ENCODE data around the gene HNRNPM.
"Not testable (repeated sequence)": the region's sequence is repeated elsewhere in the genome, so short reads cannot be mapped to it uniquely, and the experiment has no call there.

HNRNPM gene

DNA sequence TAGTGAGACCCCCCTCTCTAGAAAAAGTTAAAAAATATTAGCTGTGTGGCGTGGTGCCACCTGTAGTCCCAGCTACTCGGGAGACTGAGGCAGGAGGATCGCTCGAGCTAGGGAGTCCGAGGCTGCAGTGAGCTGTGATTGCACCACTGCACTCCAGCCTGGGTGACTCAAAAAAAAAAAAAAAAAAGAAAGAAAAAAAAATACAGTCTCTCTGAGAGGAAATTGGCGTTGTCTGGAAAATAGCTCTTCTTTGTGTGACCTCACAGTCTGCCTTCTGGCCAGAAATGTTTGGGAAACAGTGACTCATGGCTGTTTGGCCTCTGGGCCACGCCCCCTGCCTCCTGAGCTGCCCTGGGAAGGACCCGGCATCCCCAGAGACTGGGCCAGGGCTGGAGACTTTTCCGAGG, 21.0 kb upstream of the HNRNPM start:
- in situ Hi-C loops (cut with HindIII; ENCODE audit: low sequenced_read_pairs): no loop called here

DNA sequence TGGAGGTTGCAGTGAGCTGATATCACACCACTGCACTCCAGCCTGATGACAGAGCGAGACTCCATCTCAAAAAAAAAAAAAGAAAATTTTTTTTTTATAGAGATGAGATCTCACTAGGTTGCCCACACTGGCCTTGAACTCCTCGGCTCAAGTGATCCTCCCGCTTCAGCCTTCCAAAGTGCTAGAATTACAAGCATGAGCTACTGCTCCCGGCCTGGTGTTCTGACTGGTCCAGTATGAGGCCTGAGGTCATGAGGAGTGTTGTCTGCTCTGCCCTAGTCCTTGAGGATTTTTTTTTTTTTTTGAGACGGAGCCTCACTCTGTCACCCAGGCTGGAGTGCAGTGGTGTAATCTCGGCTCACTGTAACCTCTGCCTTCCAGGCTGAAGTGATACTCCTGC, 19.4 kb upstream of the HNRNPM start:
- in situ Hi-C loops (cut with HindIII; ENCODE audit: low sequenced_read_pairs): not testable (repeated sequence)

DNA sequence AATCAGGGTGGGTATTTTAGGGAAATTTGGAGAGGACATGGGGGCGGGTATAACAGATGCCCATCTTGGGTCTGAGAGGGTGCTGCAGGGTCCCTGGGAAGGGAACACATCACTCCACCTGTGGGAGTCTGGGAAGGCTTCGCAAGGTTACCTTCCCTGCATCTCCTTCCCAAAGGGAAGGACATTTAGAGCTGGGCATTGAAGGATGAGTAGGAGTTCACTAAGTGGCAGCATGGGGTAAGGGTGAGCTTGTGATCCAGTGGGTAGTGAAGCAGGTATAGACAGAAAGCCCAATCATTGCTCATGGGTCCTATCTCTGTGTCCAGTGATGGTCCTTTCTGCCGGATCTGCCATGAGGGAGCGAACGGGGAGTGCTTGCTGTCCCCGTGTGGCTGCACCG, 18.5 kb upstream of the HNRNPM start:
- in situ Hi-C loops (cut with HindIII; ENCODE audit: low sequenced_read_pairs): no loop called here

DNA sequence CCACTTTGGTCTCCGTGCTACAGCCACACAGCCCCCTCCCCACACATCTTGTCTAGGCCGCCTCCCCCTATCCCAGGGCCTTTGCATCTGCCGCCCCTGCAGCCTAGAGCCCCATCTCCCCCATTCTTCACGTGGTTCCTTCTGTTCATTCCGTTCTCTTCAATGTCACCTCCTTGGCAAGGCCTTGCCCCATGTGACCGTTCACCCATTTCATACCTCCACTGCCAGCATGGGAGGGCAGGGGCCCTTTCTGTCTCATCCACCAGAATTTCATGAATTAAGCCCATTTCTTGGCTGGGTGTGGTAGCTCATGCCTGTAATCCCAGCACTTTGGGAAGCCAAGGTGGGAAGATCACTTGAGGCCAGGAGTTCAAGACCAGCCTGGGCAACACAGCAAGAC, 15.7 kb upstream of the HNRNPM start:
- in situ Hi-C loops (cut with HindIII; ENCODE audit: low sequenced_read_pairs): no loop called here

DNA sequence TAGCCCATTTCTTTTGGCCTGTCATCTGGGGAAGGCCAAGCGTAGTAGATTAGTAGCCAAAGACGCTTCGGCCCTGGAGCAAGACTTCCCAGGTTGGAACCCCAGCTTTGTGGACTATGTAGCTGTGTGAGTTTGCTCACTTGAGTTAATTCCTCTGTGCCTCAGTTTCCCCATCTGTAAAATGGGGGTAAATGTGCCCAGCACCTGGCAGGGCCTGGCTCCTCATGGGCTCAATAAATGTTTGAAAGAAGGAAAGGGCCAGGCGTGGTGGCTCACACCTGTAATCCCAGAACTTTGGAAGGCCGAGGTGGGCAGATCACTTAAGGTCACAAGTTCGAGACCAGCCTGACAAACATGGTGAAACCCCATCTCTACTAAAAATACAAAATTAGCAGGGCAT, 14.9 kb upstream of the HNRNPM start:
- in situ Hi-C loops (cut with HindIII; ENCODE audit: low sequenced_read_pairs): no loop called here

DNA sequence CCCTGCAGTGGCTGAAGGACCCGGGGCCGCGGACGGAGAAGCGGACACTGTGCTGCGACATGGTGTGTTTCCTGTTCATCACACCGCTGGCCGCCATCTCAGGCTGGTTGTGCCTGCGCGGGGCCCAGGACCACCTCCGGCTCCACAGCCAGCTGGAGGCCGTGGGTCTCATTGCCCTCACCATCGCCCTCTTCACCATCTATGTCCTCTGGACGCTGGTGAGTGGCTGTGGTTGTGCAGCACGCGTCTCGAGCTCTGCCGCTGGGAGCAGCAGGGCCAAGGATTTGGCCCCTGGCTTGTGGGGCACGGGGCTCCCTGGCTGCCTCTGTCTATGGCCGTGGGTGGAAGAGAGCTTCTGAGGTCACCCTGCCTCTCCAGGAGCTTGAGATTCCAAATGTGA, 14.1 kb upstream of the HNRNPM start:
- in situ Hi-C loops (cut with HindIII; ENCODE audit: low sequenced_read_pairs): no loop called here

DNA sequence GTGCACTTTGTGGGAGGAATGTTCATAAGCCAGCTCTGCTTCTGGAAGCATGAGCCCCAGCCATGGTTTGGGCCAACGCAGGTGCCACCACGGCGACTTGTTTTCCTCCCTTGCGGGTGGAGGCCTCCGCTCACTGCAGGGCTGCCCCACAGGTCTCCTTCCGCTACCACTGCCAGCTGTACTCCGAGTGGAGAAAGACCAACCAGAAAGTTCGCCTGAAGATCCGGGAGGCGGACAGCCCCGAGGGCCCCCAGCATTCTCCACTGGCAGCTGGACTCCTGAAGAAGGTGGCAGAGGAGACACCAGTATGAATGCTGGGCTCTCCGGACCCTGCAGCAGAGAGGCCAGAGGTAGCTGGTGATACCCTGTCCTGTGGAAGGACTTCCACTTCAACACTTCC, 6.5 kb upstream of the HNRNPM start:
- in situ Hi-C loops (cut with HindIII; ENCODE audit: low sequenced_read_pairs): no loop called here

DNA sequence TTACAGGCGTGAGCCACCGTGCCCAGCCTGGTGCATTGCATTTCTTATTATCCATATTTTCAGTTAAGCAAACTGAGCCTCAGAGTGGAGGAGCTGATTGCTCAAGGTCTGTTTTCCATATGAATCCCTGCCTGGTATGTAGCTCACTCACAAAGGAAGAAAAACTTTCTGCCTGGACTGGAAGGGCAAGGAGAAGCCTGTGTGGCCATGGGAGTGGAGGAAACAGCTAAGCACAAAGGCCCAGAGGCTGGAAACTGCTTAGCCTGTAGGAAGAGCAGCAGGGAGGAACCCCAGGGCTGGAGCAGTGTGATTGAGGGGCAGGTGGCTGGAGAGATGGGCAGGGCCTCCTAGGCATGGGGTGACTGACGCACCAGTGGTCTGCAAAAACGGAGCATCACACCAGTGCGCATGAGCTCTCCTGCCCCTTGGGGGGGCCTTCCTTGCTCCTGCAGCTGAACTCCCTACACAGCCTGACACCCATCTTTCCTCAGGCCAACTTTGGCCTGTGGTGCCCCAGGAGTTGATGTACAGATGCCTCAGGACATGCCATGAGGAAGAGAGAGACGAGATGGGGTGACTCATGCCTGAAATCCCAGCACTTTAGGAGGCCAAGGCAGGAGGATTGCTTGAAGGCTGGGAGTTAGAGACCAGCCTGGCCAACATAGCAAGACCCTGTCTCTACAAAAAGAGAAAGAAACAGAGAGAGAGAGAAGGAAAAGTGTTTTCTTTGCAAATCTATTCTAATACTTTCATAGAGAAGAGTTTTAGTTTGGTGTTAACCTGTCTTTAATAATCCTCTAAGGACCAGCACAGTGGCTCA, 2.8 kb upstream of the HNRNPM start:
- in situ Hi-C loops (cut with HindIII; ENCODE audit: low sequenced_read_pairs): no loop called here

DNA sequence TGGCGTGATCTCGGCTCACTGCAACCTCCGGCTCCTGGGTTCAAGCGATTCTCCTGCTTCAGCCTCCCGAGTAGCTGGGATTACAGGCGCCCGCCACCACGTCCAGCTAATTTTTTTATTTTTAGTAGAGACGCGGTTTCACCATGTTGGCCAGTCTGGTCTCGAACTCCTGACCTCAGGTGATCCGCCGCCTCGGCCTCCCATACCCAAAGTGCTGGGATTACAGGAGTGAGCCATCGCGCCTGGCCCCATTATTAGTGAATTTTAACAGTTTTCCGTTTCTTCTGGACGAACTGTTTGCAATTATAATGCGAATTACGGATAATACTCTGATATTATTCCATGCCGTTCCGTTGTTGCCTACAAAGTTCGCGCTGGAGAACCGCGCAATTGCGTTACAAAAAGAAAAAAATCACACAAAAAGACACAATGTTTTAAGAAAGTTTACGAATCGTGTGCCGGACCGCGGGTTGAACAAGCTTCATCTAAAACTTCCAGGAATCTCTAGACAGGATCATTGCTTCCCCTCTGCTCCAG, 567 bp upstream of the HNRNPM start:
- in situ Hi-C loops (cut with HindIII; ENCODE audit: low sequenced_read_pairs): not testable (repeated sequence)

DNA sequence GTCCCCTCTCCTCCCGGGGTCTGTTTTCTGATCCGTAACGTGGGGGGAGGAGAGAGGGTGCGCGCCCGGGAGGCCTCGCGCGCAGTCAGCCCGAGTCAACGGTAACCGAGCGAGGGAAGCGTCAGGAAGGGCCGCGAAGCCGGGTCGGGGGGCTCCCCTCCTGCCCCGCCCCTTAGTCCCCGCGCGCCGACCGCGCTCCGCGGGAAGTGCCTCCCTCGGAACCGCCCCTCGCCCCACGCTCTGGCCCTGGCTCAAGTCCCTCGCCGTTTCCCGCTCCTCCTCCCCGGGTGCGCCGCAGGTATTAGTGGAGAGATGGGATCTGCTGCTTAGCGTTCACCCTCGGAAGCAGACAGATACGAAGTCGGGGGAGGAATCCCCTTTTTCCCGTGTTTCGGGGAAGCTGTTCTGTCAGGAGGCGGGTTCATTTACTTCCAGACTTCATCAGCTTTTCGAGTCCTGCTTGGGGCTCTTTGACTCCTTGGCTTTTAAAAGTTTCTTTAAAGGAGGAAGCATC, 770 bp downstream of the HNRNPM start:
- in situ Hi-C loops (cut with HindIII; ENCODE audit: low sequenced_read_pairs): no loop called here

DNA sequence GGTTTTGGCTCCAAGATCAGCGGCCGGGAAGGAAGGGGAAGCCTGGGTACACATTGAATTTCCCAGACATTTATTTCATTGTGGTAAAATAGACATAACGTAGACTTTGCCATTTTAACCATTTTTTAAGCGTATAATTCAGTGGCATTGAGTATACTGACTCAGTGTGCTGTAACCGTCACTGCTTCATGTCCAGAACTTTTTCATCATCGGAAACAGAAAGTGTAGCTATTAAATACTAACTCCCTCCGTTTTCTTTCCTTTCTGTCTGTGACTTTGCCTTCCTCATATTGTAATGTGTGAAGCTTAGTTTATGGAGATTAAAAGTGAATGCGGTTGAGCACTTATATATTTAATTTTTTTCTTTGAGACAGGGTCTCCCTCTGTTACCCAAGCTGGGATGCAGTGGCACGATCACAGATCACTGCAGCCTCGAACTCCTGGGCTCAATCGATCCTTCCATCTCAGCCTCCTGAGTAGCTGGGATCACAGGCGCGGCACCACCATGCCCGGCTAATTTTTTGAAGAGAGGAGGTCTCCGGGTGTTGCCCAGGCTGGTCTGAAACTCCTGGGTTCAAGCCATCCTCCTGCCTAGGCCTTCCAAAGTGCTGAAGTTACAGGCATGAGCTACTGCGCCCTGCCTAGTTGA, 1.4 kb downstream of the HNRNPM start:
- in situ Hi-C loops (cut with HindIII; ENCODE audit: low sequenced_read_pairs): no loop called here

DNA sequence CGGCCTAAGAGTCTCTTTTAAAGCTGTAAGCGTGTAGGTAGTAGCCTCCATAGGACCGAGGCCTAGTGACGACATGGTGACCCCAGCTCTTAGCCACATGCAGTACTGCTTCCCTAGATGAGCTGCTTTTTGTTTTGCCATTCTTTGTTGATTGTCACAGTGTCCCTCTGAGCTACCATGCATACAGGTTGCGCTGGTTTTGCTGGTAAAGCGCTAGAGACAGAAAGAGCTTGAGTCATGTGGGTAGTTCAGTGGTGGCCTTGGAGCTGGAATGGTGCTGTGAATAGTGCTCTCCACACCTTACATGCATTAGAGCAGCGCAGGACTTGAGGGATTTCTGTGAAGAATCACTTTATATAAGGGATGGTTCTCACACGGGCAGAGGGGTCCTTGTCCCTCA, 5.1 kb downstream of the HNRNPM start:
- in situ Hi-C loops (cut with HindIII; ENCODE audit: low sequenced_read_pairs): no loop called here

DNA sequence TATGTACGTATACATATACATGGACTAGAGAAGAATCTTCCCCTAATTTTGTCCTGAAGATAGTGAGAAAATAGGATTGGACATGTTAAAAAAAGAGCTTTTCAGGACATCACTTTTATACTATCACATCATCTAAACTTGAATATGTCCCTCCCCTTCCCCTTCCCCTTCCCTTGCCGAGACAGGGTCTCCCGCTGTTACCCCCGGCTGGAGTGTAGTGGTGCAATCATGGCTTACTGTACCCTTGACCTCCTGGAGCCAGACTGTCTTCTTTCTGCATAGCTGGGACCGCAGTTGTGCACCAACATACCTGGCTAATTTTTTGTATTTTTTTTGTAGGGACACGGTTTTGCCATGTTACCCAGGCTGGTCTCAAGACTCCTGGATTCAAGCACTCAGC, 6.6 kb downstream of the HNRNPM start:
- in situ Hi-C loops (cut with HindIII; ENCODE audit: low sequenced_read_pairs): no loop called here

DNA sequence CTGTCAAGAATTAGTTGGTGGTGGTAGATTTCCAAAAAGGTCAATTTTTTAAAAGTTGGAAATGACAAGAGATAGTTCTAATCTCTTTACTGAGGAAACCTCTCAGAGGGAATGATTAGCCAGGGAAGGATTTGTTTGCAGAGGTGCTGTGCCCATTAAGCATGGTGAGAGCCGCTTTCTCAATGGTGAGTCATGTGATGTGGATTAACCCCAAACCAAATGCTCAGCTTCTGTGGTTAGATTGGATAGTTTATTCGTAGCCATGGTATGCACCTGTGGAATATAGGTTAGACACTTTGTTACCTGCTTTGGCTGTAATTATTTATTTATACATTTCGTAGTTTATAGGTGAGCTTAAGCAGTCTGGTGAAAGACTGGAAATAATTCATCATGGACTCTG, 7.1 kb downstream of the HNRNPM start:
- in situ Hi-C loops (cut with HindIII; ENCODE audit: low sequenced_read_pairs): no loop called here

DNA sequence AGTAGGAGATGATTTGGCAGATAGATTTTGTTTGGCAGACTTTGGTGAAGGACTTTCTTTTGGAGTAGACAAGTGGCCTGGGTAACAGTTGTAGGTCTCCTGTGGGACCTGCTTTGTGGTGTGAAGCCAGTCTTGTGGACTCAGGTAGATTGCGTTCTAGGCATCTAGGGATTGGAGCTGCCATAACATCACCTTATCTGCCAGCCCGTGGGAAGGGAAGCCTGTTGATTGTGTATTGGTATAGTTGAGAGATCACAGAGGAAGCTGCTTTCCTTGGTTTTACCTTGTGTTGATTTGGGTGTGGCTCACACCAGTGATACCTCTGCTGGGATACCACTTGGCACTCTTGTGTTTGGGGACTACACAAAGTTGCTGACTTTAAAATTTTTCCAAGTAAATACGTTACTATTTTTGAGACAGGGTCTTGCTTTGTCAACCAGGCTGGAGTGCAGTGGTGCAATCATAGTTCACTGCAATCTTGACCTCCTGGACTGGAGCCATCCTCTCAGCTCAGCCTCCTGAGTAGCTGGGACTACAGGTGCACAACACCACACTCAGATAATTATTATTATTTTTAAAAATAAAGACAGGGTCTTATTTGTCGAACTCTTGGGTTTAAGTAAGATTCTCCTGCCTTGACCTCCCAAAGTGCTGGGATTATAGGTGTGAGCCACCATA, 7.8 kb downstream of the HNRNPM start:
- in situ Hi-C loops (cut with HindIII; ENCODE audit: low sequenced_read_pairs): no loop called here

DNA sequence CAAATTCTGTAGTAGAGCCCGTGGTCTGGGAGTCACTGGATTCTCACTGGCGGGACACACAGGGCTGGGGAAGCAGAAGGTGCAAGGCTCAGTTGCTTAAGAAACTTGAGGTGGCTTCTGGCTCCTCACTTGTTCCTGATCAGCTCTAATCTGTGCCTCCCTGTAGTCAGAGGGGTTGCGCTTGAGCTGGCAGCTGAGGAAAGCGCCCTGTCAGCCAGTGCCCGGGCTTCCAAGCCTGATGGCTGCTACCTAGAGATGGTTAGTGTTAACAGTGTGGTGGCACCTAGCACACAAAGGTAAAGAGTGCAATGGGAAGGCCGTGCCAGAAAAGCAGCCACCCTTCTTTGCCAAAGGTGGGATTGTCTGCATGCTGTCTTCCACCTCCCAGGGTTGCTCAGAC, 8.8 kb downstream of the HNRNPM start:
- in situ Hi-C loops (cut with HindIII; ENCODE audit: low sequenced_read_pairs): no loop called here

DNA sequence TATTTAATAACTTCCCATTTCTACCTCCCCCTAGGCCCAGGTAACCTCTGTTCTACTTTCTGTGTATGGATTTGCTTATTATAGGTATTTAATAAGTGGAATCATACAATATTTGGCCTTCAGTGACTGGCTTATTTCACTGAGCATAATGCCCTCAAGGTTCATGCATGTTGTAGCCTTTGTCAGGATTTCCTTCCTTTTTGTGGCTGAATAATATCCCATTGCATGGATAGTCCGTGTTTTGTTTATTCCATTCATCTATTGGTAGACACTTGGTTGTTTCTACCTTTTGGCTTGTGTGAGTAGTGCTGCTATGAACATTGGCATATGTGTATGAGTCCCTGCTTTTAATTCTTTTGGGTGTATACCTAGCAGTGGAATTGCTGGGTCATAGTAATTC, 9.4 kb downstream of the HNRNPM start:
- in situ Hi-C loops (cut with HindIII; ENCODE audit: low sequenced_read_pairs): no loop called here

DNA sequence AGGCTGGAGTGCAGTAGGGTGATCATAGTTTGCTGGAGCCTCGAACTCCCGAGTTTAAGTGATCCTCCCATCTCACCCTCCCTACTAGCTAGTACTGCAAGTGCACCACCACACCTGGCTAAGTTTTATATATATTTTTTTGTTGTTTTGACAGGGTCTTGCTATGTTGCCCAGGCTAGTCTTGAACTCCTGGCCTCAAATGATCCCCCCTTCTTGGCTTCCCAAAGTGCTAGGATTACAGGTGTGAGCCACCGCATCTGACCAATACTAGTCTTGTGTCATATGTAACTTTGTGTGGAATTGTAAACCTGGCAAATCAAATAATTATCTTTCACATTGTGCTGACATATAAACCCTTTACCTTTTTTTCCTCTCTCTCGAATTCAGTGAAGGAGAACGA, 10.2 kb downstream of the HNRNPM start:
- in situ Hi-C loops (cut with HindIII; ENCODE audit: low sequenced_read_pairs): no loop called here

DNA sequence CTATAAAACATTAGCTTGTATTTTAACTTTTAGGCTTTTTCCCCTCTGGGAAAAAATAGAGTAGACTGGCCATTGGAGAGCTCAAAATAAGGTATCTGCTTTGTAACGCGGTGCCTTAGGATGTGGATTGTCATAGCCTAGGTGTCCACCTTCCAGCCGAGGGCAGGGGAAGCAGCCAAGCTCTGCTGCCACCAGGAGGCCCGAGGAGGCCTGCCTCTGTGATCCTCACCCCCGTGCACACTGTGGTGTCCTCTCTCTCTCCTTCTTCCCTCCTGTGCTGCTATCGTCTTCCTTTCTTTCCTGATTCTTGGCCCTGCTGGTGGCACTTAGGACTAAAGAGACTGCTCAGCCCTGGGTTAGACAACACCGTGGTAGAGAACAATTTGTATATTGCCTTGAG, 11.3 kb downstream of the HNRNPM start:
- in situ Hi-C loops (cut with HindIII; ENCODE audit: low sequenced_read_pairs): no loop called here

DNA sequence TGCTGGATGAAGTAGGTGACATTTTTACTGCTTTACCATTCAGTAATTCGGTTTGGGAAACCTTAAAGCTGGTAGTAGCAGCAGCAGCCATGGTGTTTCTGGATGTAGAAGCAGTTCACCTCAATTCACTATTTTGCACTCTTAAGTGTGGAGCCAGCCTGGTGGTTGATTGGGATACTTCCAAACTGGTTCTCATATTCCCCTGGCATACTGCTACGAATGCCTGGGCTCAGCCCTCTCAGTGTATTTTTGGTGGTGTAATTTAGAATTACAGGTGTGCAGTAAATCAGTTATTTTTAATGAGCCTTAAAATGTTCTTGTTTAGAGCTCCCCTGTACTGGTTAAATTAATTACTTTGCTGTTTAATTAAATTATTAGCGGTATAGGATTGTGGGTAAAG, 12.4 kb downstream of the HNRNPM start:
- in situ Hi-C loops (cut with HindIII; ENCODE audit: low sequenced_read_pairs): no loop called here

DNA sequence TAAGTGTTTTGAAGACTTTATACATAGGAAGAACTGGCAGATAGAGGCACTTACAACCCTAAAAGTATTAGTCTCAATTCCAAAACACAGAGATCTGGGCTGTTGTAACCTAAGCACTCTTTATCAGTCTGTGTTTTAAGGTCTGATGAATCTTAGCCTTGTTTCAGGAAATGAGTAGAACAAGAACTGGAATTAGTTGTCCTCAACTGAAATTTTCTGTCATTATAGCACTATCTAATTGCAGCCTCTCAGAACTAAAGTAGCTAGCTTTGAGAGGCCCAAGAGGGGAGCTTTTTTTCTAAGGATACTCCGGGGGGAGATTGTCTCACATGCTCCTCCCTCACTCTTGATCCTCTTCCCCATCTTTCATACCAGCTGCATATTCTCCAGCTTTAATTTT, 13.1 kb downstream of the HNRNPM start:
- in situ Hi-C loops (cut with HindIII; ENCODE audit: low sequenced_read_pairs): no loop called here

DNA sequence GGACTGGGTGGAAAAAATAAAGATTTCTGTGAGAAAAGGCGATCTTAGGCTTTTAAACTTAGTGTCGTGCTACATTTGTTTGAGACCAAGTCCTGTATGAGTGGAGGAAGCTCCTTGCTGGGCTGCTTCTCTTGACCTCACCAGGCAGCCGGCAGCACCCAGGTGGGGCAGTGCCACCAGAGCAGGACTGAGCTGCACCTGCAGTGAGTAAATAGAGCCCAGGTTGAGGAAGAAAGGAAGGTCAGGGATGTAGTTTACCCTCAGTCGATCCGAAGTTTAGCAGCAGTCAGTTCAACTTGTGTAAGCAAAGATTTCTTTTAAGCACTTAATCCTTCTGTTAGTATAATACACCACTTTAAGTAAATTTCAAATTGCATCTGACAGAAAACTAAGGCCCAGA, 13.6 kb downstream of the HNRNPM start:
- in situ Hi-C loops (cut with HindIII; ENCODE audit: low sequenced_read_pairs): no loop called here
